Measurements from ENCODE around the gene CLASRP.
"Not testable (repeated sequence)": the region's sequence is repeated elsewhere in the genome, so short reads cannot be mapped to it uniquely, and the experiment has no call there.

Gene CLASRP

DNA sequence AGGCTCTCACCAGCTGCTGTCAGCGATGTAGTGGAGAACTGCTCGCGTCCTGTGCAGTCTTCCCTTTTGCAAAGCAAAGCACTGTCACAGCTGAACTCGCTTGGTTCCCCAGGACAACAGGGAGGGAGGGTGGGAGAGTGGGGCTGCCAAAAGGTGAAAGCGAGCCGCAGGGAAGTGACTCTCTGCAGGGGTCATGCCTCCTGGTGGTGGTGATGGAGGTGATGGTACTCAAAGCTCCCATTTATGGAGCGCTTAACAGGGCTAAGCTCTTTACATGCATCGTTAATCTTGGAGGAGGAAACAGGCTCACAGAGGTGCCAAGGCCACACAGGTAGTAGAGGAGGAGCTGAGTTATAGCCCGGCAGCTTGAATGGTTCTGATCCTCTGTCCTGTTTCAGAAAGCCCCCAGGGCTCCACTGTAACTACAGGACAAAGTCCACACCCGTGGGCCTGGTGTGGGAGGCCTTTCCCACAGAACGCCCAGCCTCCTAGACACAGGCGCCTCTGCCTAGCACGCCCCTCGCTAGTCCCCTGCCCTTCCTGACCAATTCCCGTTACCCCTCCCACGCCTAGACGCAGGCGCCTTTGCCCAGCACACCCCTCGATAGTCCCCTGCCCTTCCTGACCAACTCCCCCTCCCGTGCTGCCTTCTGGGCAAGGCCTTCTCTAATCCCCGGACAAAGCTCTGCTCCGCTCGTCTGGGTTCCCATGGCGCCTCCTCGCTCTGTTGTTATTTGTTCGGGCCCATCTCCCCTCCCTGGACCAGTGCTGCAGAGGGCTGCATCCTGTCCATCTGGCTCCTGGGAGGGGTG lies 64.9 kb downstream of the CLASRP start:
- no peak for DNase-seq (ENCODE audit: low read depth)

DNA sequence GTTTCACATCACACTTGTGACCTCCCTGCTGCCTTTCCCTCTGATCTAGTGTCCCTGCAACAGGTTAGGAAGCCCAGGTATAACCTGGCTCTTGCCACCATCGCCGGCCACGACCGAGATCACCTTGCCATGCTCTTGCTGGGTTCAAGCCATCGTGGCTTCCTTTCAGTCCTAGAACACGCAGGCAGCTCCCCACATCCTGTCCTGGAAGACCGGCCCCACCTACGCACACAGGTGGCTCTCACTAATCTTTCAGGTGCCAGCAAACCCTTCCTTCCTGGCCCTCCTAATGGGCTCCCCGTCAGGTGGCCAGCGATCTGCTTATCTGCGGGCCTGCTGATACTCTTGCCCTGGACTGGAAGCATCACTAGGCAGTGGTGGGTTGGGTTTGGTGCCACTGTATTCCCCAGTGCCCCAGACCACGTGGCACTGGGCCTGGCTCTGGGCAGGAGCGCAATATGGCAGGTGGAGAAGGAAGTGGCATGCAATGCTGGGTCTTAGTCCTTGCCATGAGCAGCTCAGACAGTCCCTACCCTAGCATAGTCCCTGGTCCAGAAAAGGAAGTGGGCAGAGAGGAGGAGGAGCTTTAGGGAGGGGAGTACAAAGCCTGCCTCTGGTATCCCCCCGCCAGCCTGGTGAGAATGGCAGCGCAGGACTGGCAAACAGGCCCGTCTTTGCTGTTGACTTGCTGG lies 66.0 kb downstream of the CLASRP start:
- DNase-seq (ENCODE audit: low read depth) = no peak

DNA sequence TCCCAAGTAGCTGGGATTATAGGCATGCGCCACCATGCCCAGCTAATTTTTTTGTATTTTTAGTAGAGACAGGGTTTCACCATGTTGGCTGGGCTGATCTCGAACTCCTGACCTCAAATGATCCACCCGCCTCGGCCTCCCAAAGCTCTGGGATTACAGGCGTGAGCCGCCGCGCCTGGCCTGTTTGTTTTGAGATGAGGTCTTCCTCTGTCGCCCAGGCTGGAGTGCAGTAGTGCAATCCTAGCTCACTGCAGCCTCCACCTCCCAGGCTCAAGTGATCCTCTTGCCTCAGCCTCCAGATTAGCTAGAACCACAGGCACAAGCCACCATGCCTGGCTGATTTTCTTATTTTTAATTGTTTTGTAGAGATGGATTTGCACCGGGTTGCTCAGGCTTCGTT lies 67.5 kb downstream of the CLASRP start:
- DNase-seq (ENCODE audit: low read depth) = not testable (repeated sequence)

DNA sequence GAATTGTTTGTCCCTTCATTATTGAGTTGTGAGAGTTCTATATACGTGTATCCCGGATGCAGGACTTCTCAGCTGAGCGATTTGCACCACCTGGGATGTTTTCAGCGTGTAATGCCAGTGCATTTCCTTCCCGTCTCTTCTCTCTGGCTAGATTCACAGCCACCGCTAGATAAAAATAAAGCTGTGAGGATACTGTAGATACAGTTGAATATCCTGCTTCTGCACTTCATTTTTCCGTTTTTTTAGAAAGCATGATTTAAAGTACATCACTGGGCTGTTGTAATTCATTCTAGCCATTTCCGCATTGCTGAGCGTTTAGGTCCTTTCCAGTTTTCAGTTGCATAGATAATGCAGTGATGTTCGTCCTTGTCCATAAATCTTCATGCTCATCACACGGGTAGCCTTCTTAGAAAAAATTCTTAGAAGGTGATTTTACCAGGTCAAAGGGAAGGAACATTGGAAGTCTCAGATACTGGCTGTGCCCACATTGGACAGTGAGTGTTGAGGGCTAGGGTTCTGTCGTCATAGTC lies 68.8 kb downstream of the CLASRP start:
- DNase-seq (ENCODE audit: low read depth) = no peak

DNA sequence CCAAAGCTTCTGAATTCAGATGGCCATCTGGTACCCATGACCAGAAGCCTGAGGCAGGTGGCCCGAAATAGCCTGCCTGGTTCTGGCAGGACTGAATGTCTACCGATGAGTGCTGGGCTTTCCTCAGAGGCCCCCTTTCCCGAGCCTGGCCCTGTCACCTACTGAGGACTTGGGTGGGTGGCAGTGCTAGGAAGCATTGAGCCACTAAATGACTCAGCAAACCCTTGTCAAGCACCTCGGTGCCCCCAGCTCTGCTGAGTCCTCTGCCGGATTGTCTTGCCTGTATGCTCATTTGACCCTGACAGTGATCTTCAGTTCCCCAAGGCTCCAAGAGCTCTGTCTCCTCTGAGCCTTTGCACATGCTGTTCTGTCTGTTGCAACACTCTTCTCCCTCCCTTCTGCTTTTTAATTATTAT lies 72.0 kb downstream of the CLASRP start:
- no peak for DNase-seq (ENCODE audit: low read depth)

DNA sequence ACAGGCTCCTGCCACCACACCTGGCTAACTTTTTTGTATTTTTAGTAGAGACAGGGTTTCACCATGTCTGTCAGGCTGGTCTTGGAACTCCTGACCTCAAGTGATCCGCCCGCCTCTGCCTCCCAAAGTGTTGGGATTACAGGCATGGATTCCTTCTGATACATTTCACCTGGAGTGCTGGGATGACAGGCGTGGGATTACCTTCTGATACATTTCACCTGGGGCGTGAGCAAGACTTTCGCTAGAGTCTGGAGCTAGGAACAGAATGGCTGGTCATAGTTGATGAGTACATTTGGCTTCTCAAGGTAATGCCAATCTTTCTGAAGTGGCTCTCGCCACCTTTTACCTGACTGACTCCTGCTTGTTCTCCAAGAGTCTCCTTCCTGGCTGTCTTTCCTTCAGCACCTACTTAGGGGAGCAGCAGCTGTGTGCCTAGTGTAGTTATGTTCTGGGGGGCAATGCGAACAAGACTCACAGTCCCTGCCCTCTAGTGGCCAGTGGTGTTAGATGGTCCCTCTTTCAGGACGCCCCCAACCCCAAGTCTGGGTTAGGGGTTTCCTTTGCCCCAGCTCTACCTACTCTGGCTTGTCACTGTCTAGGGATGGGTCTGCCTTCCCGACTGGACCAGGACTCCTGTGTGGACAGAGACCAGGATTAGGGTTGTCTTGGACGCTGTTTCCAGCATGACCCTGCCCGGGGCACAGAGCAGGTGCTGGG lies 73.4 kb downstream of the CLASRP start:
- DNase-seq (ENCODE audit: low read depth) = no peak

DNA sequence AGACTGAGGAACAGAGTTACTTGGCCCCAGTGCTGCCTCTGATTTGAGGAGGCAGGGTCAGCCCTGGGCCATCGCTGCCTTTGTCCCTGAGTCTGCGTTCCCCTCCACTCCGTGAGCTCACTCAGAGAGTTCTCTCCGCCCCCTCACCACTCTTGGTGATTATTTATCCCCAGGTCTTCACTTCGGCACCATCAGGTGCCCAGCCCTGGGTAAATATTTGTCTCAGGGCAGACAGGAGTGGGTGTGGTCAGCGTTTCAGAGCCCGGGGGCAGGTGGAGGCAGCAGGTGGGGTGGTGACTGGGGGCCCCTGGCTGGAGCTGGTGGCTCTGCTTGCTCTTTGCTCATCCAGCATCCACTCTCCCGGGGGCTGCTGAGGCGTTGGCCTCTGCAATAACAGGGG lies 74.8 kb downstream of the CLASRP start:
- no peak for DNase-seq (ENCODE audit: low read depth)

DNA sequence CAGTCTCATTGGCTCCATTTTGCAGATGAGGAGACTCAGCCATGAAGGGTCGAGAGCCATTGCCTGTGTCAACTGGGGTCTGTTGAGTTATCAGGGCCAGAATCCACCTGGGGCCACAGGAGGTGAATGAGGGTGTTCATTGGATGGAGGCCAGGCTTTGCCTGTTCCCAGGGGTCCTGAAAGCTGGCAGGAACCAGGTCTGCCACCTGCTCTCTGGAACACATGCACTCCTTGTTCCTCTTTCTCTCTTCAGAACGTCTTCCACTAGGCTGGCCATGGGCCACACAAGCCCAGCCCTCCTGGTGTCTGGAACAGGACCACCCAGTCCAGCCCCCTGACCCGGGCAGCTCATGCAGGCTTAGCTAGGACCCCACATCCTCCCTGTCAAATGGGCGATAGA lies 75.3 kb downstream of the CLASRP start:
- DNase-seq (ENCODE audit: low read depth) = no peak

DNA sequence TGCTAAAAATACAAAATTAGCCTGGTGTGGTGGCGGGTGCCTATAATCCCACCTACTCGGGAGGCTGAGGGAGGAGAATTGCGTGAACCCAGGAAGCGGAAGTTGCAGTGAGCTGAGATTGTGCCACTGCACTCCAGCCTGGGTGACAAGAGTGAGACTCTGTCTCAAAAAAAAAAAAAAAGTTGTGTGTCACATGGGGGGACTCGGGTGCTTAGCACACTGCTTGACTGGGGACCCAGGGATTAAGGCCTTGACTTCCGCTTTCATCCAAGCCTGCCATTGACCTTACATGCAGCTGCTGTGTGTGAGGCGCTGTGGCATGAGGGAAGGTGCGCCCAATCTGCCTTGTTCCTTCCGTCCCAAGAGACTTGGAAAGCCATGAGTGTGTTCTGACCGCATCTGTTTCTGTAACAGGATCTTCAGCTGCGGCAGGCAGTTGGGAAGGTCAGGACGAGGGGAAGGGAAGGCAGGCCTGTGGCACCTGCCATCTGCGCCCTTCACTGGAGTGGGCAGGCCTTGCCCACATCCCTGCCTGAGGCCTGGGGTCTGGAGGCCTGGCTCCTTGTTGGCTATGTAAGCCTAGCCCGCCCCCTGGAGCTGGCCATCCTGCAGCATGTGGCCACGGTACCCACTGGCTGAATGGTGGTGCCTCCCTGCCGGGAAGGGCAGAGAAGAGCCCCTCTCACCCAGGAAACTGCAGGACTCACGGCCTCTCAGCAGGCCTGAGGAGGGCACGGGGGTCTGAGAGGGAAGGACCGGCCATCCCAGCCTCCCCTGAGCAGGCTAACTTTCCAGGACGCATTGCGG lies 77.2 kb downstream of the CLASRP start:
- DNase-seq (ENCODE audit: low read depth) = no peak

DNA sequence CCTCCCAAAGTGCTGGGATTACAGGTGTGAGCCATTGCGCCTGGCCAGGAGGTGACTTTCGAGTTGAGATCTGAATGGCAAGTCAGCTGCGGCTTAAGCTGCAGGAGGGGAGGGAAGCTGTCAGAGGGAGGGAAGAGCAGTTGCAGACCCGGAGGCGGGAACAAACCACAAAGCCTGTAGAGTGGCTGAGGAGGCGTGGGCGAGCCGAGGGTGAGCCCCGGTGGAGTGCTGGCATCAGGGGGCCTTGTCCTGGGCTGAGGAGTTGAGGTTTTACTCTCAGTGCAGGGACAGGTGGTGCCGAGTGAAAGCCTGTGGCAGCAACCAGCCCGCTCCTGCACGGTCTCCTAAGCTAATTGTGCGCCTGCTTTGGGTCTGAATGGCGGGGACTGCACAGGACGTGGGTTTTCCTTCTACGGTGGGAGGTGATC lies 78.3 kb downstream of the CLASRP start:
- no peak for DNase-seq (ENCODE audit: low read depth)

DNA sequence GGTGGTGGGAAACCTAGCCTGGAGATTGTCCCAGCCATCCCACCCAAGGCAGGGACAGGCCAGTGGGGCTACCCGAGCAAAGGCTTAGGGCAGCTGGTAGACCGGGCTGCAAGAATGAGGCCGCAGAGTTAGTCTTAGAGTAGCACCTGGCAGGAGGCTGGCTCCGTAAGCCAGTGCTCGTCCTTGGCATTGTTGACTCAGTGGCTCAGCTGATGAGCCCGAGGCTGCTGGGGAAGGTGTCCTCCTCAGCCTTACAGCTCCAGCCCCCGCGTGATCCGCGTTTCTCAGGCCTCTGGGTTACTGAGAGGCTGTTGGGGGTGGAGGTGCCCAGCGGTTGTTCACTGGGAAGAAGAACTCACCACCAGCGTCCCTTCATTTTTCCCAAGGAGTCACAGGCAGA lies 78.8 kb downstream of the CLASRP start:
- no peak for DNase-seq (ENCODE audit: low read depth)

DNA sequence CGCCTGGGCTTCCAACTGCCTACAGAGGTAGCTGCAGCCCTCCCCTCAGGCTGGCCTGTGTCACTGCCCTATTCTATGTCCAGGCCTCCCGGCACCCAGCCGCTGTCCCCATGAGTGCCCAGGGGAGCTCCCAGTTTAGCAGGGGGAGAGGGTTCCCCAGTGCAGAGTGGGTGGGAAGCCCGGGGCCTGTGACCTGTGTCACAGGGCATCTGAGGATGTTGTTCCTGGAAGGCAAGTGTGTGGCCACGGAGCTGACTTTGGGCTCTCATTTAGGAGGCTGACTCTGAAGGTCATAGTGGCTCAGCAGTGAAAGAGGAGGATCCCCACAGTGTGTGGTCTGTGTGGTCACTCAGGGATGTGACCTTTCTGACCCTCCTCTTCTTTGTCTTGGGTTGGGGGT lies 79.3 kb downstream of the CLASRP start:
- DNase-seq (ENCODE audit: low read depth) = no peak

DNA sequence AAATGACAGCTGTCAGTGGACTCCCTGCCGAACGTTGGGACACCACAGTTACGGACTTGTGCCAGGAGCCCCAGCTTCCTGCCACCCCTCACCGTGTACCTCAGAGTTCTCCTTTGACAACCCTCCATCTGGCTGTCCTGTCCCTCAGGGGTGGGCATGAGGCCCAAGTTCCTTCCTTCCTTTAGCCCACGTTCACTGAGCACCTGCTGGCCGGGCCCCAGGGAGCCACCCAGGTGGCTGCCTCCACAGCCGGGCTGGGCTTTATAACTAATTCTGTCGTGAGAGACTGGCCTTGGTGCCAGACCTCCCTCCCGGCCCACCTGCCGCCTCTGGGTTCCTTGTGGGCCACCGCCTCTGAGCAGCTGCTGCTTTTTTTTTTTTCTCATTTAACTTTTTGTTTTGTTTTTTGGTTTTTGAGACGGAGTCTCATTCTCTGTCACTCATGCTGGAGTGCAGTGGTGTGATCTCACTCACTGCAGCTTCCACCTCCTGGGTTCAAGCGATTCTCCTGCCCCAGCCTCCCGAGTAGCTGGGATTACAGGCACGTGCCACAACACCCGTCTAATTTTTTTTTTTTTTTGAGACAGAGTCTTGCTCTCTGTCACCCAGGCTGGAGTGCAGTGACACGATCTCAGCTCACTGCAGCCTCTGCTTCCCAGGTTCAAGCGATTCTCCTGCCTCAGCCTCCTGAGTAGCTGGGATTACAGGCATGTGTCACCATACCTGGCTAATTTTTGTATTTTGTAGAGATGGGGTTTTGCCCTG lies 79.9 kb downstream of the CLASRP start:
- DNase-seq (ENCODE audit: low read depth) = not testable (repeated sequence)

DNA sequence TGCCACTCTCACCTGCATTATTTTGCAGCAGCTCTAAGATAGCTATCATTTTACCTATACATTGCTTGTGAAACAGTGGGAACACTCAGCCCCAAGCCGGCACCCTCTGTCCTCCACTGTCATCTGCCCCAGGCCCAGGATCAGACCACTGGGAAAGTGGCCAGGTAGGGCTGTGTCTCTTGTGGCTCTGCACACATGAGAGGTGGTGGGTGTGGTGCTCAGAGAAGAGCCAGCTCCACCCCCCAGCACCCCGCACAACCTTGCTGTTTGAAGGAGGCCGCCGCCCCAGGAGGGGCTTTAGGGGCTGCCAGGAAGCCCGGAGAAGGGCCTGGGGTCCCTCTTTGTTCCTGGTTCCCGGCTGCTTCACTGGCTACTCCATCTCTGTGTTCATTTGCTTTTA lies 80.7 kb downstream of the CLASRP start:
- DNase-seq (ENCODE audit: low read depth) = no peak

Data from CMK (cell line).